Thoracic aorta (tissue), 2 donors: ENCODE results near the gene GBF1. TPM values are rescaled to one million over a fixed set of nuclear protein-coding genes. Genes with fewer than 3 reads are reported as not detected.

ENCODE experiments used
- ATAC-seq: fragments of 150-250 bp; one replicate; pipeline ENCODE4 v1.8.0; 2017; ENCODE audit warnings: low read depth; ENCODE audit not compliant: insufficient number of reproducible peaks, low FRiP score
- DNase-seq: peaks from one replicate; pipeline ENCODE4 v3.0.0-alpha.2; 2020; ENCODE audit warnings: low spot score
- H3K27ac ChIP-seq, 2 donors: fragments of 200-600 bp; sonication (generic); 1 replicate in 1 of 2; 2 replicates in 1 of 2; pipeline ENCODE4 v1.5.1; 2016; ENCODE audit warnings: mild to moderate bottlenecking in 2 of 2, moderate library complexity in 2 of 2
- H3K27me3 ChIP-seq: fragments of 200-600 bp; sonication (generic); replicated peaks from 2 replicates; pipeline ENCODE4 v1.6.0; 2016; ENCODE audit warnings: mild to moderate bottlenecking; ENCODE audit not compliant: insufficient read depth
- H3K36me3 ChIP-seq: fragments of 200-600 bp; sonication (generic); one replicate; pipeline ENCODE4 v1.5.1; 2016
- H3K4me1 ChIP-seq, 2 donors: fragments of 200-600 bp; sonication (generic); 1 replicate in 1 of 2; 2 replicates in 1 of 2; pipeline versions ENCODE4 v1.5.1 to v1.6.0; 2016; ENCODE audit warnings: low read depth in 2 of 2, mild to moderate bottlenecking in 1 of 2; ENCODE audit not compliant: control insufficient read depth in 1 of 2
- H3K4me3 ChIP-seq: fragments of 200-600 bp; sonication (generic); 2 replicates; pipeline ENCODE4 v1.5.1; 2016; ENCODE audit warnings: mild to moderate bottlenecking
- H3K9me3 ChIP-seq: fragments of 200-600 bp; sonication (generic); 2 replicates; pipeline ENCODE4 v1.5.1; 2016
- CTCF ChIP-seq: fragments of 200-600 bp; sonication (generic); IDR thresholded peaks from one replicate; pipeline ENCODE4 v1.5.1; 2019; ENCODE audit warnings: antibody characterized with exemption
- total RNA-seq, 2 donors: library from RNA; depleted of rRNA; stranded (reverse); fragments of >200 nt; gene quantifications; one replicate each; pipeline versions ENCODE4 v1.1.0 to v1.2.3, GENCODE V29; 2016

GBF1 gene
- total RNA-seq, 2 donors from 2014 or later: 38.1 to 44.9 TPM

DNA sequence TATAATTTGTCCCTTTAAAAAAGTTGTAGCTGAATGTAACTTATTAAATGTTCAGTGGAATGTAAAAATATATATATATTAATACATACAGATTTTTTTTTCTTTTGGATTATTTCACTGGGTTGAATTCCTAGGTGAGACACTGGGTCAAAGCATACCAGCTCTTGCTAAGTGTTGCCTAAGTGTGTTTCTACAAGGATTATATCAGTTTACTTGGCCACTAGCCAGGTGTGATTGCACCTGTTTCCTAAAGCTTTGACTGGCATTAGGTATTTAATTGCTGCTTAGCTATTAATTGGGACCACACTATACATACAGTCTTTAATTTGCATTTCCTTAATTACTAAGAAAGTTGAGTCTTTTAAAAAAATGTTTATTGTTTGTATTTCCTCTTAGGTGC is 24.7 kb upstream of the GBF1 start:
- no peak for TF ChIP-seq CTCF
- no peaks in the 10 kb centered on the region for H3K9me3 ChIP-seq
- no peaks in the 10 kb centered on the region for H3K36me3 ChIP-seq
- no peak overlapping the region for H3K4me3 ChIP-seq
- DNase-seq (no peak), ATAC-seq (no peak)
- no peak overlapping the region for H3K27ac ChIP-seq
- no peaks in the 10 kb centered on the region for H3K27me3 ChIP-seq
- H3K4me1 ChIP-seq: no peaks in the 10 kb centered on the region

DNA sequence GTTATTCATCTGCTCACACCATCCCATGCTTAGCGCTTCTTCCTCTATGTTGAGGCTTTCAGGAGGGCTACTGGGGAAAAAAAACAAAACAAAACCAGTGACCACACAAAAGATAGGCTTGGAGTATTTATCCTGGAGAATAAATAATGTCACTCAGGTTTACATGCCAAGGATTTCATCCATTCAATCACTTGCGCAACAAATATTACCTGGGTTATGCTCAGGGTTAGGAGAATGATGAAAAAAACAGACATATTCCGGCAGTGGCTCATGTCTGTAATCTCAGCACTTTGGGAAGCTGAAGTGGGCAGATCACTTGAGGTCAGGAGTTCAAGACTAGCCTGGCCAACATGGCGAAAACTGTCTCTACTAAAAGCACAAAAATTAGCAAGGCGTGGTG is 22.5 kb upstream of the GBF1 start:
- no peak overlapping the region for H3K4me3 ChIP-seq
- H3K27me3 ChIP-seq: no peaks in the 10 kb centered on the region
- no peaks in the 10 kb centered on the region for H3K36me3 ChIP-seq
- no peaks in the 10 kb centered on the region for H3K9me3 ChIP-seq
- H3K27ac ChIP-seq: no peak overlapping the region
- ATAC-seq: no peak
- no peak for DNase-seq
- peaks cover 4 to 7% of the 10 kb centered on the region in 2 donors for H3K4me1 ChIP-seq
- no peak for TF ChIP-seq CTCF

- H3K4me3 ChIP-seq: peak within 1 kb of the TSS; percentile 61
- DNase-seq: peak; percentile 83
- peak; percentile 19 for TF ChIP-seq CTCF
- no peaks in the 10 kb centered on the region for H3K9me3 ChIP-seq
- no peaks in the 10 kb centered on the region for H3K36me3 ChIP-seq
- H3K4me1 ChIP-seq: peaks cover 9 to 18% of the 10 kb centered on the region in 2 donors
- H3K27me3 ChIP-seq: peaks cover 3% of the 10 kb centered on the region
- ATAC-seq: peak; percentile 63
- H3K27ac ChIP-seq: peak within 1 kb of the TSS; percentile 35 to 48
These were observed 19.4 kb upstream of the GBF1 start, which contains the start of gene ELOVL3 for GRCh38 chr10:102225646-102226541. Gene ELOVL3, plus strand, starts transcription at chr10:102226299. Its CDS starts 250 bp downstream, at chr10:102226549.

DNA sequence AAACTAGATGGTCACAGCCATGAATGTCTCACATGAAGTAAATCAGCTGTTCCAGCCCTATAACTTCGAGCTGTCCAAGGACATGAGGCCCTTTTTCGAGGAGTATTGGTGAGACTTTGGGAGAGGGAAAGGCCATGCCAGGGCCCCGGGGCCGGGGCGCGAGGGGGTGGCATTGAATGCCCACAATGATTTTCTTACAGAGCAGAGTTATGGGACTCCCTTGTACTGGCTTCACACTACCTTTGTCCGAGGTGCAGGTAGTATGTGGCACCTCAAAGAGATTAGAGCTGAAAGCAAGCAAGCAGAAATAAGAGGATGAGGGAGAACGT is 18.8 kb upstream of the GBF1 start:
- H3K36me3 ChIP-seq: no peaks in the 10 kb centered on the region
- no peak for DNase-seq

More for the DNA sequence above, 18.8 kb upstream of the GBF1 start:
- TF ChIP-seq CTCF: no peak
- ATAC-seq: no peak
- H3K27me3 ChIP-seq: peaks cover 6% of the 10 kb centered on the region
- H3K4me3 ChIP-seq: peak overlapping the region; percentile 61
- H3K4me1 ChIP-seq: peaks cover 14 to 24% of the 10 kb centered on the region in 2 donors
- no peak overlapping the region for H3K27ac ChIP-seq
- no peaks in the 10 kb centered on the region for H3K9me3 ChIP-seq
